Measurements from ENCODE around the gene BRD4.
"Not testable (repeated sequence)": the region's sequence is repeated elsewhere in the genome, so short reads cannot be mapped to it uniquely, and the experiment has no call there.

The BRD4 gene

GRCh38 chr19:15332311-15332996, at the start of gene BRD4:
Gene BRD4, minus strand, starts transcription at chr19:15332539. Its CDS starts 59,440 bp downstream, at chr19:15273099.
- DNase-seq (ENCODE audit: low read depth in 3 of 3), result peak; percentile 59 to 67 (median 64)

DNA sequence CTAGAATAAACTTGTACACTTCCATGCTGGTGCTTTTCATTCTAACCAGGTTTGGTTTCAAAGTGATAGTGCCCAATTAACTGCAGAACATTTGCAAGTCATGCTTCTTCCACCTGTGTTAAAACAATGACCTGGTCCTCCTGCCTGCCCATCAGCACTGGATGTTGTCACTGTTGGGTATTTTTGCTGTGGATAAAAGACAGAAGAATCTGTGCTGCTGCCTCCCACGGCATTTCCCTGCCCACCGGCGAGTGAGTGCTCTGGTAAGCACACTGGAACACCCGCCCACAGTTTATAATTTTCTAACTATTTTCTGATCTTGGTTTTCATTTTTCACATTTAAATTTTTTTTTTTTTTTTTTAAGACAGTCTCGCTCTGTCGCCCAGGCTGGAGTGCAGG, 49.5 kb upstream of the BRD4 start:
- no peak for DNase-seq (ENCODE audit: low read depth in 3 of 3)

- DNase-seq (ENCODE audit: low read depth in 3 of 3), result no peak
Measured at GRCh38 chr19:15381429-15381828, 49.1 kb upstream of the BRD4 start.

DNA sequence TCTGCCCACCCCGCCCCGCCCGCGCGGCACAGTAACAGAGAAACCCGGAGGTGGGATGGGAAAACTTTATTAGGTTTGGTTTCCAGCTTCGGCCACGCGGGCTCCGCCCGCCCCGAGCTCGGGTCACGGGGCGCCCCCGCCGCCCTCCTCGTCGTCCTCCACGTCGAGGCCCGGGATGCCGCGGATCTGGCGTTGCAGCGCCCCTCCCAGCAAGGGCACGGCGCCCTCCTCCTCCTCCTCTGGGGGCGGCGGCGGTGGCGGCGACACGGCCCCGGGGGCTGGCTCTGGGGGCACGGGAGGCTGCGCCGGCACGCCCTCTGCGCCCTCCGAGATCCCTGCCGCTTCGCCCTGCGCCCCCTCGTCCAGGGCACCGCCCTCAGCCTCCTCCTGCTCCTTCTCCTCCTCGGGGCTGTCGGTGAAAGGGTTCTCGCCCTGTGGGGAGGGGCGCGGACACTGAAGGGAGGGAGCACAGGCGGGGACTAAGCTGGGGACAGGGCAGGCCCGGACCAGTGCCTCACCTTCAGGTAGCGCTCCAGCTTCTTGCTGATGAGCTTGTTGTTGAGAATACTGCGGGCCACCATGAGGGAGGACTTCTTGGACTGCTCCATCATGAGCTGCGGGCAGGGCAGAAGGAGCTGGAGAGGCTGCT, 47.8 kb upstream of the BRD4 start:
- no peak for DNase-seq (ENCODE audit: low read depth in 3 of 3)

- peak; percentile 90 to 98 (median 97) for DNase-seq (ENCODE audit: low read depth in 3 of 3)
Measured at GRCh38 chr19:15379083-15379998, 47.0 kb upstream of the BRD4 start, which contains the start of gene AKAP8. Gene AKAP8, minus strand, starts transcription at chr19:15379787. Its CDS starts 56 bp downstream, at chr19:15379731.

GRCh38 chr19:15378534-15379082, 46.3 kb upstream of the BRD4 start:
- DNase-seq (ENCODE audit: low read depth in 3 of 3), result peak; percentile 10 to 24 (median 19)

- DNase-seq (ENCODE audit: low read depth in 3 of 3), result no peak
Measured at GRCh38 chr19:15374796-15375440, 42.6 kb upstream of the BRD4 start.

DNA sequence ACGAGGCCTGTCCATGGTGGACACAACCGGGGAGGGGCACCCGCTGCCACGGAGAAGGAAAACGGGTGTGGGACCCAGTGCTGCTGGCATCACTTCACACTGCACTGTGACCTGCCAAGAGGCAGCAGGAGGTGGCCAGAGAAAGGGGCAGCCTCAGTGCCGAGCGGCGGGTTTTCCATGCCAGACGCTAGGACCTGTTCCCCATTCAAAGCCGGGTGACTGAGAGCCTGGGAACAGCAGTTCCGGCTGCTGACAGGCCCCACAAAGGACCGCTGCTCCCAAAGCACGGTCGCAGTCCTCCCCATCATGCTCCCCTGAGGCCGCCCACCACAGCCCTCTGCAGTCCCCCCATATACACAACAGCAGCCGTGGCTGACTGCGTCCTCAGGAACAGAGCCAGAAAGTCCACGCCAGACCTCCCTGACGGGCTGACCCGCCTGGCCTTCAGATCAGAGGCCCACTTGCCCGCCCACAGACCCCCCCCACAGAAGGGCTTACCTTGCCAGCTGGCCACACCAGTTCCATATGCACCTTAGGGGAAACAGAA, 41.8 kb upstream of the BRD4 start:
- no peak for DNase-seq (ENCODE audit: low read depth in 3 of 3)

- no peak for DNase-seq (ENCODE audit: low read depth in 3 of 3)
Measured at GRCh38 chr19:15373644-15374043, 41.3 kb upstream of the BRD4 start.

- DNase-seq (ENCODE audit: low read depth in 3 of 3), result no peak
Measured at GRCh38 chr19:15372891-15373301, 40.6 kb upstream of the BRD4 start.

GRCh38 chr19:15372470-15372869, 40.1 kb upstream of the BRD4 start:
- no peak for DNase-seq (ENCODE audit: low read depth in 3 of 3)

DNA sequence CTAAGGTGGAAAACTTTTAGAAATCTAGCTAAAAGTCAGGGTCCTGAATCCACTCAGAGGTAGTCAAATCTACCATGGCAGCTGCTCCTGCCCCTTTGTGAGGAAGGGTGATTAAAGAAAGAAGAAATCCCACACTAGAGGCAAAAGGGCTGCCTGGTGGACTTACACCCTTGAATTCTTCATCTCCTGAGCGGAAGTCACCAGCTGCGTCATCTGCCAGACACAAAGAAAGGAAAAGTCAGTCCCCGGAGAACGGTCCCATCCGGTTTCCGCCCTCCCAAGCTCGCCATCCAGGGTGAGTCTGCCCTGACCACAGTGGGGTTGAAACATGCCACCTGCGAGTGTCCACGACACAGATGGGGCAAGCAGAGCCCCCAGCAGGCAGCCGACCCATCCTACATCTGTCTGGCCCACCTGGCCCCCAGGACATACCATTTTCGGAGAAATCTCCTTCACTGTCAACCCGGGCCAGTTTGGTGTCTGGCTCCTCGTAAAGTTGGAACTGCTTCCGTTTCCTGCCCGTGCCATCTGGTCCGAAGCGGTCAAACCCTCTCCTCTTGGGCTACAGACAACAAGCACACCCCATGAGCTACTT, 39.5 kb upstream of the BRD4 start:
- no peak for DNase-seq (ENCODE audit: low read depth in 3 of 3)

- DNase-seq (ENCODE audit: low read depth in 3 of 3), result no peak
Measured at GRCh38 chr19:15371119-15371518, 38.8 kb upstream of the BRD4 start.

DNA sequence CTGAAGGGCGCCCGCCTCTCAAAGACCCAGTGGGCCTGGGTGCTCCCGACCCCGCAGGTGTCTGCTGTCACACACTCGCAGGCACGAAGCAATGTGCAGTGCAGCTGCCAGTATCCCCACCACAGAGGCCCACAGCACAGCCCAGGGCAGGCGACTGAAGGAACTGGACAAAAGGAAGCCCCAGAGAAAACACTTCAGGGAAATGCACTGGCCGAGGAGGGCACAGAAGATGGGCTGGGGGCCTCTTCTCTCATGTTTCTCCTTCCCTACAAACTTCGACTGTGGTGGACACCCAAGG, 37.2 kb upstream of the BRD4 start:
- no peak for DNase-seq (ENCODE audit: low read depth in 3 of 3)

DNA sequence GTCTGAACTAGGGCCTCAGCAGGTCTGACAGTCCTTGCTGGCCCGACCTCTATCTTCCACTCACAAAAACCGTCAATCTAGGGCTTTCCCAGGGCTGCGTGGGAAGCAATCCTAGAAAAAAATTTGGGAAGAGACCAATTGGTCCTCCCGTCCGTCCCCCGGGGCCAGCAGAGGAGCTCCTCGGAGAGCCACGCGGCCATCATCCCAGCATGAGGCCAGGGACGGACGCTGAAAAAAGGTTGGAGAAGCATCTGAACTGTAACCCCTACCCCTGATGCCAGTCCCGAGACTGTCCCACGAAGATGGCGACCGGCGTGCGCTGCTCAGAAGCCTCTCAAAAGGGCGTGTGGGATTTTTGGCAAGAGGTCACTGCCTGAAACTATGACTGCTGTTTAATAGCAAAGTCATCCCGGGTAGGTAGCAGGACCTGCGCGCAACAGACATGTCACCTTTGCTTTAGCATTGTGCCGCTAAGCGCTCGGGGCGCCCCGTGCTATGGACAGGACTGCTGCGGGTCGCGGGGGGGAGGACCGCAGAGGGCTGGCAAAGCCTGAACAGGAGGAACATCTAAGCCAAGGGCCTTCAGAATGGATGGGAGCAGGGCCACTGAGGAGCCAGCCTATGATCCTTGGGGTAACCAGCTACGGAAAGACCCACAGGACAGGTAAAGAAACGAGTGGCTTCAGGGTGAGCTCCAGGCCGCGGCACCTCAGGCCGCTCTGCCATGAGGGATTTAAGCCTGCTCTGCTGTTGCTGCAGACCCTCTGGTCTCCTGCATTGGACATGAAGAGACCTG, 36.7 kb upstream of the BRD4 start:
- no peak for DNase-seq (ENCODE audit: low read depth in 3 of 3)

DNA sequence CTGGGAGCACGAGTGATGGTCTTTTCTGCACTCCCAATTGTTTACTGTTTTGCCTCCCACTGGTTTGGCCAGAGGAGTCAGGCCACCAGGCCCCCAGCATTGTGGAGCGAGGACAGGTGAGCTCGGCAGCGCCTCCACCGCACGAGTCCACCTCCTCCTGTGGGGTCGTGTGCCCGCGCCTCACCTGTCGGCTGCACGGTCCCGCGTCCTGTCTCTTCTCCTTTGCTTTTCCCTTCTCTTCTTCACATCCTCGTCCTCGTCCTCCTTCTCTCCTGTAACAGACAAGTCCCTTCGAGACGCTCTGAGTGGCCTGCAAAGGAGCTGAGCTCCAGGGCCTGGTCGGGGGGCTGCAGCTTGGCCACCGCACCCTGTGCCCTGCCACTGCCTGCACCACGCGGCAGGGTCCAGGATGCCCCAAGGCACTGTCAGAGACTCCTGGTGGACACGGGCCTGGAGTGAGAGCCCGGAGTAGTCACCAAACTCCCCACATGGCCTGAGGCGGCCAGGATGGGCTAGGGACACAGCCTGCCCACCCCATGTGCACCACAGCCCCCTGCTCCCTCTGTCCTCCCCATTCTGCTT, 35.8 kb upstream of the BRD4 start:
- no peak for DNase-seq (ENCODE audit: low read depth in 3 of 3)

GRCh38 chr19:15367439-15367838, 35.1 kb upstream of the BRD4 start:
- DNase-seq (ENCODE audit: low read depth in 3 of 3), result no peak

GRCh38 chr19:15365264-15365663, 32.9 kb upstream of the BRD4 start:
- DNase-seq (ENCODE audit: low read depth in 3 of 3), result no peak

DNA sequence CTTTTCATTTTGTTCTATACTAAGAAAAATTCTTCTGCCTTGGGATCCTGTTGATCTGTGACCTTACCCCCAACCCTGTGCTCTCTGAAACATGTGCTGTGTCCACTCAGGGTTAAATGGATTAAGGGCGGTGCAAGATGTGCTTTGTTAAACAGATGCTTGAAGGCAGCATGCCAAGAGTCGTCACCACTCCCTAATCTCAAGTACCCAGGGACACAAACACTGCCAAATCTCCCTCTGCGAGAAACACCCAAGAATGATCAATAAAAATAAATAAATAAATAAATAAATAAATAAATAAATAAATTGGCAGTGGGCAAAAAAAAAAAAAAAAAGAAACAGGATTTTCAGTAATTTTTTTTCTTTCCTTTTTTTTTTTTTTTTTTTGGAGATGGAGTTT, 31.5 kb upstream of the BRD4 start:
- not testable (repeated sequence) for DNase-seq (ENCODE audit: low read depth in 3 of 3)

DNA sequence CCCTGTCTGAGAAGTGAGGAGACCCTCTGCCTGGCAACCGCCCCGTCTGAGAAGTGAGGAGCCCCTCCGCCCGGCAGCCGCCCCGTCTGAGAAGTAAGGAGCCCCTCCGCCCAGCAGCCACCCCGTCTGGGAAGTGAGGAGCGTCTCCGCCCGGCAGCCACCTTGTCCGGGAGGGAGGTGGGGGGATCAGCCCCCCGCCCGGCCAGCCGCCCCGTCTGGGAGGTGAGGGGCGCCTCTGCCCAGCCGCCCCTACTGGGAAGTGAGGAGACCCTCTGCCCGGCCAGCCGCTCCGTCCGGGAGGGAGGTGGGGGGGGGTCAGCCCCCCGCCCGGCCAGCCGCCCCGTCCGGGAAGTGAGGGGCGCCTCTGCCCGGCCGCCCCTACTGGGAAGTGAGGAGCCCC, 30.7 kb upstream of the BRD4 start:
- DNase-seq (ENCODE audit: low read depth in 3 of 3), result not testable (repeated sequence)
